Tibial nerve (tissue), 3 donors: ENCODE measurements around the gene CFAP161.

Experiments used
- CTCF ChIP-seq, 5 experiments: fragments of 200-600 bp in 3 of 5; fragments of 450-650 bp in 2 of 5; sonication (generic) in 3 of 5; IDR thresholded peaks; one replicate each; pipeline ENCODE4 v1.5.1; 2016 to 2019; ENCODE audit warnings: antibody characterized with exemption in 5 of 5, mild to moderate bottlenecking in 3 of 5, moderate library complexity in 2 of 5
- POLR2A ChIP-seq, 2 donors: fragments of 450-650 bp; IDR thresholded peaks; one replicate each; pipeline ENCODE4 v1.6.1; 2017; ENCODE audit warnings: antibody characterized with exemption in 2 of 2, mild to moderate bottlenecking in 2 of 2, moderate library complexity in 2 of 2

DNA sequence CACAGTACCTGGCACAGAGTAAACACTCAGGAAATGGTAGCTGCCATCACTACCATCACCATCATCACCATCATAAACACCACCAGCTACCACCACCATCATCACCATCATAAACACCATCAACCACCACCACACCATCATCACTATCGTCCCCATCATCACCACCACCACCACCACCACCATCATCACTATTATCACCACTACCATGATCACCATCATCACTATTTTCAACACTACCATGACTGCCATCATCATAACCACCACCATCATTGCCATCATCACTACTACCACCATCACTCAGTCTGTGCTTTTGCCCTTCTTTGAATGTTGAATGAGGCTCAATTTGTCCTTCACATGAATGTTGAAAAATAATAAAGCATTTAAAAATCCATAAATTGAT is 41.4 kb downstream of the CFAP161 start:
- TF ChIP-seq CTCF (IDR thresholded peaks at IDR 0.05) (no peak), POLR2A (IDR thresholded peaks at IDR 0.05) (no peak)
